ENCODE results near the gene ZCCHC7. TPM values are rescaled to one million over a fixed set of nuclear protein-coding genes. Genes with fewer than 3 reads are reported as not detected.

Gene ZCCHC7
- polyA plus RNA-seq, 1 donor from 2014 or later = 10.9 TPM

DNA sequence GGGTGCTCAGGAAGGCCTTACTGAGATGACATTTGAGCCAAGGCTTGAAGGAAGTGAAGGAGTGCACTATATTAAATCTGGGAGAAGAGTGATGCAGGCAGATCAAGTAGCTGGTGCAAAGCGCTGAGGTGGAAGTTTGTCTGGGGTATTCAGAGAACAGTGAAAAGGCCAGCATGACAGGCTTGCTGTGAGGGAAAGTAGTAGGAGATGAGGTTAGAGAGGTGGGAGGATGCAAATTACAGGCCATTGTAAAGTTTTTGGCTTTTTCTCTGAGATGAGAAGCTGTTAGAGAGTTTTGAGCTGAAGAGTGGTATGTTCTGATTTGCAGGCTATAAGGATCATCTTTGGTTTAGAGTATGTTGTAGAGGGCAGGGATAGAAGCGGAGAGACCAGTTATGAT, 221.3 kb downstream of the ZCCHC7 start:
- H3K9ac ChIP-seq (ENCODE audit: low read length) = no peak overlapping the region

GRCh38 chr9:37342493-37342892, 222.1 kb downstream of the ZCCHC7 start:
- Histone ChIP-seq H3K79me2 (replicated peaks; ENCODE audit: insufficient read depth, low read length) (no peaks in the 10 kb centered on the region), H3K9ac (ENCODE audit: low read length) (no peak overlapping the region), H3K9me3 (ENCODE audit: low read length) (no peaks in the 10 kb centered on the region), H3F3A (ENCODE audit: insufficient read depth, low read length, poor library complexity, severe bottlenecking) (no peaks in the 10 kb centered on the region), H4K20me1 (ENCODE audit: insufficient read depth) (no peaks in the 10 kb centered on the region), H3K27ac (ENCODE audit: low read length) (no peak overlapping the region), H3K4me3 (ENCODE audit: low read length) (no peak overlapping the region), H3K4me2 (ENCODE audit: low read length) (no peak overlapping the region), H3K9me2 (ENCODE audit: insufficient read depth, low read length) (no peaks in the 10 kb centered on the region), H3K27me3 (ENCODE audit: insufficient read depth, low read depth, low read length) (no peaks in the 10 kb centered on the region), H2AFZ (ENCODE audit: low read depth, low read length) (no peak overlapping the region), H3K36me3 (ENCODE audit: insufficient read depth, low read length) (no peaks in the 10 kb centered on the region)
- TF ChIP-seq CTCF (IDR thresholded peaks at IDR 0.05; ENCODE audit: poor library complexity, severe bottlenecking) = no peak
- no peak for TF ChIP-seq MXI1 (conservative IDR thresholded peaks at IDR 0.05; ENCODE audit: poor library complexity, severe bottlenecking)
- no peak for TF ChIP-seq EZH2 (IDR thresholded peaks at IDR 0.05; ENCODE audit: borderline replicate concordance, insufficient read depth, low read length, poor library complexity, severe bottlenecking)
- TF ChIP-seq, protein P1, sequence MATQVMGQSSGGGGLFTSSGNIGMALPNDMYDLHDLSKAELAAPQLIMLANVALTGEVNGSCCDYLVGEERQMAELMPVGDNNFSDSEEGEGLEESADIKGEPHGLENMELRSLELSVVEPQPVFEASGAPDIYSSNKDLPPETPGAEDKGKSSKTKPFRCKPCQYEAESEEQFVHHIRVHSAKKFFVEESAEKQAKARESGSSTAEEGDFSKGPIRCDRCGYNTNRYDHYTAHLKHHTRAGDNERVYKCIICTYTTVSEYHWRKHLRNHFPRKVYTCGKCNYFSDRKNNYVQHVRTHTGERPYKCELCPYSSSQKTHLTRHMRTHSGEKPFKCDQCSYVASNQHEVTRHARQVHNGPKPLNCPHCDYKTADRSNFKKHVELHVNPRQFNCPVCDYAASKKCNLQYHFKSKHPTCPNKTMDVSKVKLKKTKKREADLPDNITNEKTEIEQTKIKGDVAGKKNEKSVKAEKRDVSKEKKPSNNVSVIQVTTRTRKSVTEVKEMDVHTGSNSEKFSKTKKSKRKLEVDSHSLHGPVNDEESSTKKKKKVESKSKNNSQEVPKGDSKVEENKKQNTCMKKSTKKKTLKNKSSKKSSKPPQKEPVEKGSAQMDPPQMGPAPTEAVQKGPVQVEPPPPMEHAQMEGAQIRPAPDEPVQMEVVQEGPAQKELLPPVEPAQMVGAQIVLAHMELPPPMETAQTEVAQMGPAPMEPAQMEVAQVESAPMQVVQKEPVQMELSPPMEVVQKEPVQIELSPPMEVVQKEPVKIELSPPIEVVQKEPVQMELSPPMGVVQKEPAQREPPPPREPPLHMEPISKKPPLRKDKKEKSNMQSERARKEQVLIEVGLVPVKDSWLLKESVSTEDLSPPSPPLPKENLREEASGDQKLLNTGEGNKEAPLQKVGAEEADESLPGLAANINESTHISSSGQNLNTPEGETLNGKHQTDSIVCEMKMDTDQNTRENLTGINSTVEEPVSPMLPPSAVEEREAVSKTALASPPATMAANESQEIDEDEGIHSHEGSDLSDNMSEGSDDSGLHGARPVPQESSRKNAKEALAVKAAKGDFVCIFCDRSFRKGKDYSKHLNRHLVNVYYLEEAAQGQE (IDR thresholded peaks at IDR 0.05; ENCODE audit: borderline replicate concordance) = no peak
- TF ChIP-seq SMC3 (conservative IDR thresholded peaks at IDR 0.05; ENCODE audit: poor library complexity) = no peak
- TF ChIP-seq EP300 (conservative IDR thresholded peaks at IDR 0.05; ENCODE audit: poor library complexity, severe bottlenecking) = no peak
- TF ChIP-seq TAF1 (IDR thresholded peaks at IDR 0.05; ENCODE audit: low read depth) = no peak
- no peak for TF ChIP-seq RAD21 (conservative IDR thresholded peaks at IDR 0.05)
- TF ChIP-seq POLR2AphosphoS5 (IDR thresholded peaks at IDR 0.05) = no peak

More for the DNA sequence above, 221.3 kb downstream of the ZCCHC7 start:
- H3K36me3 ChIP-seq (ENCODE audit: insufficient read depth, low read length) = no peaks in the 10 kb centered on the region
- no peak overlapping the region for H3K4me3 ChIP-seq (ENCODE audit: low read length)
- H3K9me2 ChIP-seq (ENCODE audit: insufficient read depth, low read length) = no peaks in the 10 kb centered on the region
- H4K20me1 ChIP-seq (ENCODE audit: insufficient read depth) = no peaks in the 10 kb centered on the region
- H3K27ac ChIP-seq (ENCODE audit: low read length) = no peak overlapping the region
- H3K9me3 ChIP-seq (ENCODE audit: low read length) = no peaks in the 10 kb centered on the region
- H3K27me3 ChIP-seq (ENCODE audit: insufficient read depth, low read depth, low read length) = no peaks in the 10 kb centered on the region
- TF ChIP-seq RAD21 (conservative IDR thresholded peaks at IDR 0.05) (no peak), EZH2 (IDR thresholded peaks at IDR 0.05; ENCODE audit: borderline replicate concordance, insufficient read depth, low read length, poor library complexity, severe bottlenecking) (no peak), SMC3 (conservative IDR thresholded peaks at IDR 0.05; ENCODE audit: poor library complexity) (no peak), EP300 (conservative IDR thresholded peaks at IDR 0.05; ENCODE audit: poor library complexity, severe bottlenecking) (no peak), TAF1 (IDR thresholded peaks at IDR 0.05; ENCODE audit: low read depth) (no peak), CTCF (IDR thresholded peaks at IDR 0.05; ENCODE audit: poor library complexity, severe bottlenecking) (no peak), POLR2AphosphoS5 (IDR thresholded peaks at IDR 0.05) (no peak), MXI1 (conservative IDR thresholded peaks at IDR 0.05; ENCODE audit: poor library complexity, severe bottlenecking) (no peak)
- TF ChIP-seq, protein P1 (IDR thresholded peaks at IDR 0.05; ENCODE audit: borderline replicate concordance) = no peak
- no peak overlapping the region for H3K4me2 ChIP-seq (ENCODE audit: low read length)
- H3F3A ChIP-seq (ENCODE audit: insufficient read depth, low read length, poor library complexity, severe bottlenecking) = no peaks in the 10 kb centered on the region
- no peaks in the 10 kb centered on the region for H3K79me2 ChIP-seq (replicated peaks; ENCODE audit: insufficient read depth, low read length)
- no peak overlapping the region for H2AFZ ChIP-seq (ENCODE audit: low read depth, low read length)

Data from neural cell (in vitro differentiated cells).